WTC11 (cell line): ENCODE data around the gene WNT6. TPM values are rescaled to one million over a fixed set of nuclear protein-coding genes. Genes with fewer than 3 reads are reported as not detected.

Experiments
- ATAC-seq: fragments of 200-7000 bp; cut with Tn5 transposase; 2 replicates; pipeline ENCODE4 v1.10.0; 2021; ENCODE audit warnings: mild to moderate bottlenecking, moderate library complexity
- CTCF ChIA-PET: fragments of 300-600 bp; sonication (Branson Sonifier 250); formaldehyde crosslinking; loops from one replicate; lab custom pipeline; 2021; ENCODE audit warnings: antibody characterized with exemption; lab: Charles Lee
- POLR2A ChIA-PET: fragments of 350-600 bp; sonication (Branson Sonifier 250); formaldehyde crosslinking; loops from one replicate; lab custom pipeline; 2021; ENCODE audit warnings: antibody characterized with exemption; lab: Charles Lee
- DNase-seq: peaks from one replicate; pipeline ENCODE4 v3.0.0; 2021; ENCODE audit warnings: low spot score
- H3K27ac Mint-ChIP-seq: 2 replicates; pipeline ENCODE4 v1.8.0; 2021; ENCODE audit warnings: mixed read lengths
- H3K27me3 Mint-ChIP-seq: 2 replicates; pipeline ENCODE4 v1.8.0; 2021; ENCODE audit warnings: low read depth, mild to moderate bottlenecking, moderate library complexity, mixed read lengths
- H3K36me3 Mint-ChIP-seq: 2 replicates; pipeline ENCODE4 v1.8.0; 2021; ENCODE audit warnings: mixed read lengths
- H3K4me1 Mint-ChIP-seq: 2 replicates; pipeline ENCODE4 v1.8.0; 2022; ENCODE audit warnings: mixed read lengths
- H3K4me3 Mint-ChIP-seq: 2 replicates; pipeline ENCODE4 v1.8.0; 2021; ENCODE audit warnings: mild to moderate bottlenecking, moderate library complexity, mixed read lengths
- H3K9me3 Mint-ChIP-seq: 2 replicates; pipeline ENCODE4 v1.8.0; 2021; ENCODE audit warnings: mixed read lengths
- AR ChIP-seq: fragments of 250-450 bp; sonication (Bioruptor Pico); IDR thresholded peaks from 2 replicates; pipeline ENCODE4 v1.9.0; 2021; ENCODE audit warnings: mild to moderate bottlenecking
- CBFB ChIP-seq: sonication (generic); formaldehyde crosslinking; IDR thresholded peaks from 2 replicates; pipeline ENCODE4 v1.8.1; 2022; ENCODE audit warnings: mild to moderate bottlenecking, low read depth, missing genetic modification reagents
- ELF4 ChIP-seq: sonication (generic); formaldehyde crosslinking; IDR thresholded peaks from 2 replicates; pipeline ENCODE4 v1.8.1; 2022; ENCODE audit warnings: low read depth, mild to moderate bottlenecking, moderate library complexity, missing genetic modification reagents
- ERG ChIP-seq: fragments of 250-450 bp; sonication (Bioruptor Pico); IDR thresholded peaks from 2 replicates; pipeline ENCODE4 v1.8.0; 2021; ENCODE audit warnings: mild to moderate bottlenecking
- FOXP1 ChIP-seq: sonication (generic); formaldehyde crosslinking; IDR thresholded peaks from 2 replicates; pipeline ENCODE4 v1.8.0; 2022; ENCODE audit warnings: missing genetic modification reagents, mild to moderate bottlenecking, moderate library complexity, borderline replicate concordance
- GTF2I ChIP-seq: fragments of 250-450 bp; sonication (Bioruptor Pico); conservative IDR thresholded peaks from 2 replicates; pipeline ENCODE4 v1.4.0; 2021; ENCODE audit warnings: mild to moderate bottlenecking
- IRF2 ChIP-seq: sonication (generic); formaldehyde crosslinking; IDR thresholded peaks from 2 replicates; pipeline ENCODE4 v1.8.0; 2022; ENCODE audit warnings: low read depth, missing genetic modification reagents, borderline replicate concordance
- SMAD3 ChIP-seq: sonication (generic); formaldehyde crosslinking; IDR thresholded peaks from 2 replicates; pipeline ENCODE4 v1.8.0; 2022; ENCODE audit warnings: missing genetic modification reagents, mild to moderate bottlenecking, borderline replicate concordance
- SOX15 ChIP-seq: fragments of 250-450 bp; sonication (Bioruptor Pico); IDR thresholded peaks from 2 replicates; pipeline ENCODE4 v1.9.0; 2021; ENCODE audit warnings: mild to moderate bottlenecking
- TCF7 ChIP-seq: sonication (generic); formaldehyde crosslinking; IDR thresholded peaks from 2 replicates; pipeline ENCODE4 v1.8.0; 2022; ENCODE audit warnings: mild to moderate bottlenecking, low read depth, missing genetic modification reagents, moderate library complexity
- TEAD4 ChIP-seq: sonication (generic); formaldehyde crosslinking; IDR thresholded peaks from 2 replicates; pipeline ENCODE4 v1.8.0; 2022; ENCODE audit warnings: mild to moderate bottlenecking, missing genetic modification reagents
- TP53 ChIP-seq: sonication (generic); formaldehyde crosslinking; IDR thresholded peaks from 2 replicates; pipeline ENCODE4 v1.8.1; 2023; ENCODE audit warnings: mild to moderate bottlenecking, missing genetic modification reagents
- ZBTB21 ChIP-seq: sonication (generic); formaldehyde crosslinking; IDR thresholded peaks from 2 replicates; pipeline ENCODE4 v1.8.1; 2023; ENCODE audit warnings: mild to moderate bottlenecking, missing genetic modification reagents, borderline replicate concordance
- ZNF263 ChIP-seq: sonication (generic); formaldehyde crosslinking; IDR thresholded peaks from 2 replicates; pipeline ENCODE4 v1.8.1; 2022; ENCODE audit warnings: low read depth, mild to moderate bottlenecking, moderate library complexity, missing genetic modification reagents
- ZNF317 ChIP-seq: sonication (generic); formaldehyde crosslinking; IDR thresholded peaks from 2 replicates; pipeline ENCODE4 v1.8.1; 2023; ENCODE audit warnings: low read depth, mild to moderate bottlenecking, moderate library complexity, missing genetic modification reagents, borderline replicate concordance
- ZNF416 ChIP-seq: fragments of 250-450 bp; sonication (Bioruptor Pico); IDR thresholded peaks from 2 replicates; pipeline ENCODE4 v1.9.0; 2021; ENCODE audit warnings: mild to moderate bottlenecking, inconsistent platforms
- total RNA-seq: library from RNA; stranded (reverse); gene quantifications from 3 replicates; pipeline ENCODE4 v1.2.3, GENCODE V29; 2021
- TF ChIP-seq, protein P1 (sequence below): sonication (generic); formaldehyde crosslinking; IDR thresholded peaks from 2 replicates; pipeline ENCODE4 v1.8.1; 2023; ENCODE audit warnings: mild to moderate bottlenecking, missing genetic modification reagents, moderate library complexity
- TF ChIP-seq, protein P2 (sequence below): fragments of 250-450 bp; sonication (Bioruptor Pico); IDR thresholded peaks from 2 replicates; pipeline ENCODE4 v1.9.0; 2021; ENCODE audit warnings: mild to moderate bottlenecking
- TF ChIP-seq, protein P3 (sequence below): sonication (generic); formaldehyde crosslinking; IDR thresholded peaks from 2 replicates; pipeline ENCODE4 v1.8.1; 2022; ENCODE audit warnings: mild to moderate bottlenecking, missing genetic modification reagents, moderate library complexity, borderline replicate concordance
- TF ChIP-seq, protein P4 (sequence below): fragments of 250-450 bp; sonication (Bioruptor Pico); conservative IDR thresholded peaks from 2 replicates; pipeline ENCODE4 v1.9.0; 2021; ENCODE audit warnings: mild to moderate bottlenecking

The WNT6 gene
- total RNA-seq, 1 experiment from 2014 or later, result not detected

- TF ChIP-seq IRF2 (CRISPR knock-in tag), result no peak
- TF ChIP-seq, all 79 proteins: peak for 0
Measured at GRCh38 chr2:218826791-218827190, 32.8 kb upstream of the WNT6 start (continued).

DNA sequence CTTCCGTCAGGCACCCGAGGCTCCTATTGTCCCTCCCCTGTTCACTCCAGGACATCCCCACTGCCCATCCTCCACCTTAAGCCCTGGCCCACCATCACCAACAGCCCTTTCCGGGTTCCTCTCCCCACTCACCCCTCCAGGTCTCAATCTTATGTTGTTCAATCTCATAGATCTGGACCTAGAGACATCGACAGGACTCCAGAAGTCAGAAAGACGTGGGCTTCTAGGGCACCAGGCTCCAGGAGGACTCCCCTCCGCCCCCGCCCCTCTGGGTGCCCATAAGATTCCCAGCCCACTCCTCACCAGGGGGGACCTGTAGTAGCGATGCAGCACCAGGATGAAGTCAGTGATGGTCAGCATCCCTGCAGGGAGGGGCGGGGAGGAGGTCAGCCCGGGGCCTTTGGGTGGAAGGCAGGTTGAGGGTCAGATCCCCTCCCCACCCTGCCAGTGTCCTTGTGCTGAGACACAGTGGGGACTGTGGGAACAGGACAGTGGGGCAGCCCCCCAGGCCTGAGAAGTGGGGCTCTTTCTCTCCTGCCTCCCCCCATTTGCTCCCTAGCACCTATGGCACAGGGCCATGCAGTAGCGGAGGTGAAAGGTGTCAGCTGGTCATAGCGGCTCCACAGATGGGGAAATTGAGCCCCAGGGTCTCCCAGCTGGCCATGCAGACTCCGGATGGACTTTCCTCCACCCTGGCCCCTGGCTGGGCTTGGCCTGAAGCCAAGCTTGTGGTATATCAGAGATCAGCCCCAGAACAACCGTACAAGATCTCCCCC is 31.7 kb upstream of the WNT6 start:
- H3K4me3 Mint-ChIP-seq, result no peak overlapping the region
- no peaks in the 10 kb centered on the region for H3K36me3 Mint-ChIP-seq
- H3K27me3 Mint-ChIP-seq, result peaks cover 5% of the 10 kb centered on the region
- H3K27ac Mint-ChIP-seq, result no peak overlapping the region
- H3K4me1 Mint-ChIP-seq, result no peaks in the 10 kb centered on the region
- DNase-seq (no peak), ATAC-seq (no peak)
- TF ChIP-seq ZBTB21 (no peak), ERG (CRISPR knock-in tag) (no peak), SMAD3 (CRISPR knock-in tag) (no peak), SOX15 (CRISPR knock-in tag) (no peak), IRF2 (CRISPR knock-in tag) (no peak), AR (CRISPR knock-in tag) (no peak), TEAD4 (CRISPR knock-in tag) (no peak), FOXP1 (CRISPR knock-in tag) (no peak), ZNF317 (CRISPR knock-in tag) (no peak), ZNF416 (no peak), GTF2I (no peak), ZNF263 (CRISPR knock-in tag) (no peak), CBFB (CRISPR knock-in tag) (no peak), TP53 (no peak), TCF7 (no peak), ELF4 (CRISPR knock-in tag) (no peak)
- TF ChIP-seq, protein P1, sequence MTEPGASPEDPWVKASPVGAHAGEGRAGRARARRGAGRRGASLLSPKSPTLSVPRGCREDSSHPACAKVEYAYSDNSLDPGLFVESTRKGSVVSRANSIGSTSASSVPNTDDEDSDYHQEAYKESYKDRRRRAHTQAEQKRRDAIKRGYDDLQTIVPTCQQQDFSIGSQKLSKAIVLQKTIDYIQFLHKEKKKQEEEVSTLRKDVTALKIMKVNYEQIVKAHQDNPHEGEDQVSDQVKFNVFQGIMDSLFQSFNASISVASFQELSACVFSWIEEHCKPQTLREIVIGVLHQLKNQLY, result no peak
- TF ChIP-seq, protein P2, sequence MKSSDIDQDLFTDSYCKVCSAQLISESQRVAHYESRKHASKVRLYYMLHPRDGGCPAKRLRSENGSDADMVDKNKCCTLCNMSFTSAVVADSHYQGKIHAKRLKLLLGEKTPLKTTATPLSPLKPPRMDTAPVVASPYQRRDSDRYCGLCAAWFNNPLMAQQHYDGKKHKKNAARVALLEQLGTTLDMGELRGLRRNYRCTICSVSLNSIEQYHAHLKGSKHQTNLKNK (CRISPR knock-in tag), result no peak
- TF ChIP-seq, protein P3, sequence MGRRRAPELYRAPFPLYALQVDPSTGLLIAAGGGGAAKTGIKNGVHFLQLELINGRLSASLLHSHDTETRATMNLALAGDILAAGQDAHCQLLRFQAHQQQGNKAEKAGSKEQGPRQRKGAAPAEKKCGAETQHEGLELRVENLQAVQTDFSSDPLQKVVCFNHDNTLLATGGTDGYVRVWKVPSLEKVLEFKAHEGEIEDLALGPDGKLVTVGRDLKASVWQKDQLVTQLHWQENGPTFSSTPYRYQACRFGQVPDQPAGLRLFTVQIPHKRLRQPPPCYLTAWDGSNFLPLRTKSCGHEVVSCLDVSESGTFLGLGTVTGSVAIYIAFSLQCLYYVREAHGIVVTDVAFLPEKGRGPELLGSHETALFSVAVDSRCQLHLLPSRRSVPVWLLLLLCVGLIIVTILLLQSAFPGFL (CRISPR knock-in tag), result no peak
- TF ChIP-seq, protein P4, sequence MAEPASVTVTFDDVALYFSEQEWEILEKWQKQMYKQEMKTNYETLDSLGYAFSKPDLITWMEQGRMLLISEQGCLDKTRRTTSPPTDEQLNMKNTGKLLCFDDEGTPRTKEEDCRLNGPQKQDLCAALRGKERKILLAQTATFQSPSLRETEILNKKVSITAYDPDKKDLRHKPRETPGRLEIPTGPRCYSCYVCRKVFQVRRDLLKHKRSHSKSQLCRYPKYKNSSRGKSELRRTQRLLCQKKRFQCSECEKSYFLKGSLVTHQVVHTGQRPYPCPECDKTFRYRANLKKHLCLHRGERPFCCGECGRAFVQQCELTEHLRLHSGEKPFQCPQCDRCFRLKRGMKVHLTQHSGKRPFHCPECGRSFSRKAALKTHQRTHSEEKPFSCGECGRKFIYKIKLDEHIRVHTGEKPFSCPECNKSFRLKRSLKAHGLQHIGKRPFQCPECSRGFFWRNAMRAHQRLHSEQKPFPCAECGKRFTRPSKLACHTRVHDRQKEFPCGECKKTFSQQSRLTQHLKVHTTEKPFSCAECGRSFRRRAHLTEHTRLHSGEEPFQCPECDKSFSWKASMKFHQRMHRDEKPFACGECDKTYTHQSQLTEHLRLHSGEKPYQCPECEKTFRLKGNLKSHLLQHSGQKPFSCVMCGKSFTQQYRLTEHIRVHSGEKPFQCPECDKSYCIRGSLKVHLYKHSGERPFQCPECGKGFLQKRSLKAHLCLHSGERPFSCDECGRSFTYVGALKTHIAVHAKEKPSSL (CRISPR knock-in tag), result no peak
- ChIA-PET POLR2A (no interaction called here), CTCF (interaction anchor here (1.2 kb wide), 1 partner anchor 202 kb away, joined by 4 read pairs; no protein-coding TSS in a partner anchor)
- H3K9me3 Mint-ChIP-seq, result no peaks in the 10 kb centered on the region
